Measurements from ENCODE around the gene LRP3. TPM values are rescaled to one million over a fixed set of nuclear protein-coding genes. Genes with fewer than 3 reads are reported as not detected.

The LRP3 gene
- polyA plus RNA-seq, 1 of the 3 experiments (the other 2 are of a cell fraction): 8.2 TPM

- Histone ChIP-seq H3K36me3 (replicated peaks in 1 of 2; ENCODE audit: control insufficient read depth in 1 of 2, insufficient read depth in 2 of 2, low read length in 1 of 2) (no peaks in the 10 kb centered on the region), H3K79me2 (ENCODE audit: insufficient read depth) (no peaks in the 10 kb centered on the region), H3K27me3 (ENCODE audit: insufficient read depth) (no peaks in the 10 kb centered on the region), H3F3A (replicated peaks; ENCODE audit: insufficient read depth) (peaks cover 3% of the 10 kb centered on the region), H3K4me3 (ENCODE audit: low read depth in 2 of 2, low read length in 1 of 2) (no peak overlapping the region), H3K27ac (ENCODE audit: low read depth in 2 of 2, low read length in 1 of 2) (no peak overlapping the region), H4K20me1 (ENCODE audit: insufficient read depth) (no peaks in the 10 kb centered on the region), H3K9me2 (no peaks in the 10 kb centered on the region), H2AFZ (ENCODE audit: low read depth) (no peak overlapping the region), H3K9me3 (no peaks in the 10 kb centered on the region), H3K4me2 (no peak overlapping the region), H3K4me1 (ENCODE audit: control insufficient read depth in 1 of 2, insufficient read depth in 2 of 2, low read depth in 1 of 2, low read length in 1 of 2) (no peaks in the 10 kb centered on the region), H3K9ac (no peak overlapping the region)
- CTCF ChIA-PET: interaction anchor here (0.6 to 14.8 kb wide), 5 partner anchors 12 to 173 kb away, joined by 3 to 511 read pairs (median 9); partner anchors contain the start of gene CEBPA
- WGBS (ENCODE audit: low lambda C conversion rate): 69% methylated on average over 7 of the region's 8 CpGs
- no peak for TF ChIP-seq JUND (IDR thresholded peaks at IDR 0.05)
- TF ChIP-seq RCOR1 (IDR thresholded peaks at IDR 0.05; ENCODE audit: low read length): no peak
- POLR2A ChIA-PET: no interaction called here
- DNase-seq: peak; percentile 40
These were observed 54.0 kb downstream of the LRP3 start for GRCh38 chr19:33248104-33248503.

DNA sequence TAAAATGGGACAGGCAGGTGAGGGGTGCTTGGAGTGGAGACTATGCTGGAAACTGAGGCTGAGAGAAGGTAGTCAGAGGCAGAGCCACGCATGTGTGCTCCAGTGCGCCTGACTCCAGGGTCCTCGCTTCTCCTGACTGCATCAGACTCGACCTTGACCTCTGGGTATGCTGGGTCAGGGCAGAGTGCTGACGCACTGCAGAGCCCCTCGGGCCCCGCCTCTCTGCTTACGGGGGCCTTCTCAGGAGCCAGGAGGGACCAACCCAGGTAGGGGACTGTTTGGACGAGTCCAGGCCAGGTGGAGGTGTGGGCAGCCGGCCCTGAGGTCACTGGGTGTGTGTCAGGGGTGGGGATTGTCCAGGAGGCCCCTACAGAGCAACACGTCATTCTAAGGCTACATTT is 54.4 kb downstream of the LRP3 start:
- POLR2A ChIA-PET: no interaction called here
- 92% methylated on average over 4 of the region's 11 CpGs for WGBS (ENCODE audit: low lambda C conversion rate)

More for the DNA sequence above, 54.4 kb downstream of the LRP3 start:
- no peak overlapping the region for H3K4me3 ChIP-seq (ENCODE audit: low read depth in 2 of 2, low read length in 1 of 2)
- H3K9me2 ChIP-seq: no peaks in the 10 kb centered on the region
- H3K9ac ChIP-seq: no peak overlapping the region
- no peak overlapping the region for H3K27ac ChIP-seq (ENCODE audit: low read depth in 2 of 2, low read length in 1 of 2)
- TF ChIP-seq FOXJ3 (CRISPR knock-in tag; IDR thresholded peaks at IDR 0.05) (no peak), JUND (IDR thresholded peaks at IDR 0.05) (no peak), TAF1 (IDR thresholded peaks at IDR 0.05; ENCODE audit: borderline replicate concordance, low read depth, low read length) (no peak), TEAD4 (IDR thresholded peaks at IDR 0.05; ENCODE audit: borderline replicate concordance, insufficient read depth) (no peak), CTCF (IDR thresholded peaks at IDR 0.05) (no peak), MEF2A (IDR thresholded peaks at IDR 0.05; ENCODE audit: borderline replicate concordance, low read depth) (no peak), RFX5 (IDR thresholded peaks at IDR 0.05; ENCODE audit: low read length) (no peak), ELF1 (IDR thresholded peaks at IDR 0.05) (no peak), GATA2 (CRISPR knock-in tag; IDR thresholded peaks at IDR 0.05) (no peak), GABPA (IDR thresholded peaks at IDR 0.05; ENCODE audit: low read depth) (no peak), SMC3 (IDR thresholded peaks at IDR 0.05; ENCODE audit: low read depth, low read length) (no peak), CHD2 (IDR thresholded peaks at IDR 0.05; ENCODE audit: low read length, partially characterized antibody) (no peak), NRF1 (IDR thresholded peaks at IDR 0.05; ENCODE audit: low read depth, low read length) (no peak), YY1 (IDR thresholded peaks at IDR 0.05; ENCODE audit: low read depth) (no peak), RCOR1 (IDR thresholded peaks at IDR 0.05; ENCODE audit: low read length) (no peak), TCF12 (IDR thresholded peaks at IDR 0.05) (no peak), SIN3A (IDR thresholded peaks at IDR 0.05; ENCODE audit: borderline replicate concordance, low read depth, low read length) (no peak), EP300 (IDR thresholded peaks at IDR 0.05; ENCODE audit: borderline replicate concordance in 1 of 2, low read depth in 1 of 2, low read length in 1 of 2) (no peak)
- TF ChIP-seq, protein P1, sequence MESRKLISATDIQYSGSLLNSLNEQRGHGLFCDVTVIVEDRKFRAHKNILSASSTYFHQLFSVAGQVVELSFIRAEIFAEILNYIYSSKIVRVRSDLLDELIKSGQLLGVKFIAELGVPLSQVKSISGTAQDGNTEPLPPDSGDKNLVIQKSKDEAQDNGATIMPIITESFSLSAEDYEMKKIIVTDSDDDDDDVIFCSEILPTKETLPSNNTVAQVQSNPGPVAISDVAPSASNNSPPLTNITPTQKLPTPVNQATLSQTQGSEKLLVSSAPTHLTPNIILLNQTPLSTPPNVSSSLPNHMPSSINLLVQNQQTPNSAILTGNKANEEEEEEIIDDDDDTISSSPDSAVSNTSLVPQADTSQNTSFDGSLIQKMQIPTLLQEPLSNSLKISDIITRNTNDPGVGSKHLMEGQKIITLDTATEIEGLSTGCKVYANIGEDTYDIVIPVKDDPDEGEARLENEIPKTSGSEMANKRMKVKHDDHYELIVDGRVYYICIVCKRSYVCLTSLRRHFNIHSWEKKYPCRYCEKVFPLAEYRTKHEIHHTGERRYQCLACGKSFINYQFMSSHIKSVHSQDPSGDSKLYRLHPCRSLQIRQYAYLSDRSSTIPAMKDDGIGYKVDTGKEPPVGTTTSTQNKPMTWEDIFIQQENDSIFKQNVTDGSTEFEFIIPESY (IDR thresholded peaks at IDR 0.05; ENCODE audit: borderline replicate concordance, low read depth): no peak
- H2AFZ ChIP-seq (ENCODE audit: low read depth): no peak overlapping the region
- no peaks in the 10 kb centered on the region for H3K4me1 ChIP-seq (ENCODE audit: control insufficient read depth in 1 of 2, insufficient read depth in 2 of 2, low read depth in 1 of 2, low read length in 1 of 2)
- peaks cover 3% of the 10 kb centered on the region for H3F3A ChIP-seq (replicated peaks; ENCODE audit: insufficient read depth)
- no peaks in the 10 kb centered on the region for H3K27me3 ChIP-seq (ENCODE audit: insufficient read depth)
- no peaks in the 10 kb centered on the region for H4K20me1 ChIP-seq (ENCODE audit: insufficient read depth)
- CTCF ChIA-PET: interaction anchor here (0.7 to 4.4 kb wide), 4 partner anchors 13 to 529 kb away, joined by 3 to 21 read pairs (median 4); no protein-coding TSS in a partner anchor
- no peak overlapping the region for H3K4me2 ChIP-seq
- H3K36me3 ChIP-seq (replicated peaks in 1 of 2; ENCODE audit: control insufficient read depth in 1 of 2, insufficient read depth in 2 of 2, low read length in 1 of 2): no peaks in the 10 kb centered on the region
- no peaks in the 10 kb centered on the region for H3K79me2 ChIP-seq (ENCODE audit: insufficient read depth)
- DNase-seq: no peak
- no peaks in the 10 kb centered on the region for H3K9me3 ChIP-seq

All from SK-N-SH (cell line).